CD4-positive, alpha-beta T cell treated with Interleukin-4 for 4 hours (primary cell): ENCODE data around the gene ADAM17.
"Not testable (repeated sequence)": the region's sequence is repeated elsewhere in the genome, so short reads cannot be mapped to it uniquely, and the experiment has no call there.

Experiments used
- DNase-seq: peaks from one replicate; pipeline ENCODE4 v3.0.0-alpha.2; 2020

Gene ADAM17

GRCh38 chr2:9555297-9556120, at the start of gene ADAM17:
Gene ADAM17, minus strand, starts transcription at chr2:9555830. Its CDS starts 225 bp downstream, at chr2:9555605.
- DNase-seq: peak; percentile 79

GRCh38 chr2:9602412-9602811, 46.8 kb upstream of the ADAM17 start:
- no peak for DNase-seq

- no peak for DNase-seq
Observed at GRCh38 chr2:9601397-9601796, 45.8 kb upstream of the ADAM17 start.

GRCh38 chr2:9599430-9599829, 43.8 kb upstream of the ADAM17 start:
- no peak for DNase-seq

GRCh38 chr2:9596621-9597311, 41.1 kb upstream of the ADAM17 start:
- DNase-seq: no peak

- no peak for DNase-seq
Observed at GRCh38 chr2:9595746-9596145, 40.1 kb upstream of the ADAM17 start.

- DNase-seq: not testable (repeated sequence)
Observed at GRCh38 chr2:9595256-9595655, 39.6 kb upstream of the ADAM17 start.

GRCh38 chr2:9594366-9595054, 38.9 kb upstream of the ADAM17 start:
- peak; percentile 39 for DNase-seq

- DNase-seq: no peak
Observed at GRCh38 chr2:9593925-9594324, 38.3 kb upstream of the ADAM17 start.

GRCh38 chr2:9592699-9593098, 37.1 kb upstream of the ADAM17 start:
- no peak for DNase-seq

- DNase-seq: peak; percentile 33
Observed at GRCh38 chr2:9590641-9591040, 35.0 kb upstream of the ADAM17 start.

- DNase-seq: no peak
Observed at GRCh38 chr2:9586465-9586864, 30.8 kb upstream of the ADAM17 start.

- no peak for DNase-seq
Observed at GRCh38 chr2:9585486-9585885, 29.9 kb upstream of the ADAM17 start.

- DNase-seq: not testable (repeated sequence)
Observed at GRCh38 chr2:9584902-9585301, 29.3 kb upstream of the ADAM17 start.

- DNase-seq: no peak
Observed at GRCh38 chr2:9582624-9583023, 27.0 kb upstream of the ADAM17 start.

- no peak for DNase-seq
Observed at GRCh38 chr2:9578467-9579235, 23.0 kb upstream of the ADAM17 start.

- no peak for DNase-seq
Observed at GRCh38 chr2:9574331-9574730, 18.7 kb upstream of the ADAM17 start.

GRCh38 chr2:9573840-9574239, 18.2 kb upstream of the ADAM17 start:
- DNase-seq: no peak

GRCh38 chr2:9573013-9573720, 17.5 kb upstream of the ADAM17 start:
- DNase-seq: no peak

GRCh38 chr2:9570182-9571060, 14.8 kb upstream of the ADAM17 start:
- DNase-seq: no peak
